ENCODE data around the gene TTC39B.
"Not testable (repeated sequence)": the region's sequence is repeated elsewhere in the genome, so short reads cannot be mapped to it uniquely, and the experiment has no call there.

Gene TTC39B

DNA sequence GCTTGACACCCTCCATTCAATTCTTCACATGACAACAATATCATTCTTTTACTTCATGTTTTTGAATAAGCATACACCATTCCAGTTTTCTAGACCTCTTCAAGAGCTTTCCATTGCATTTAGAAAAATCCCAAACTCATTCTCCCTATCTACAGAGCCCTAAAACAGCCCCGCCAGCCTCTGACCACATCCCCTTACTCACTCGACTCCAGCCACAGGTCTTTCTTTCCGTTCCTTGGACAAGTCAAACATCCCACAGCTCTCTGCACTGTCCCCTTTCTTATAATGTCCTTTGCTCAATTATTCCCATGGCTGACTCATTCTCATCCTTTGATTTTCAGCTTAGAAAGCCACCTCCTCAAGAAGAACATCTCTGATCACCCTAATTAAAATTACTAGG lies 38.2 kb downstream of the TTC39B start:
- DNase-seq = no peak

DNA sequence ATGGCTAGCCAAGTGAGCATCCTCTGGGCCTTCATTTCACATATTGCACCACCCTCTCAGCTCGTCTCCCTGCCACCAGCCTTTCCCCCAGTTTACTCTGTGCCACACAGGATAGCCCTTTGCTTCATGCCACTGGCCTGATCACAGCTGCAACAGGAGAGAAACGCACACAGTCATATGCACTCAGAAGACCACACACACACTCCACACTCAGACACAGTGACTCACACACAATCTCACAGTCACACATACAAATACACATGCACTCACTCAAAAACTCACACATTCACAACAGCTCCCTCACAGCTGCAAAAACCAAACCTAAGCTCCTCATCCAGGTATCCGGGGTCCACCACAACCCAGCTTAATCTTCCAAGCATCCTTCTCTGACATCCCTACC lies 38.7 kb downstream of the TTC39B start:
- DNase-seq = no peak

DNA sequence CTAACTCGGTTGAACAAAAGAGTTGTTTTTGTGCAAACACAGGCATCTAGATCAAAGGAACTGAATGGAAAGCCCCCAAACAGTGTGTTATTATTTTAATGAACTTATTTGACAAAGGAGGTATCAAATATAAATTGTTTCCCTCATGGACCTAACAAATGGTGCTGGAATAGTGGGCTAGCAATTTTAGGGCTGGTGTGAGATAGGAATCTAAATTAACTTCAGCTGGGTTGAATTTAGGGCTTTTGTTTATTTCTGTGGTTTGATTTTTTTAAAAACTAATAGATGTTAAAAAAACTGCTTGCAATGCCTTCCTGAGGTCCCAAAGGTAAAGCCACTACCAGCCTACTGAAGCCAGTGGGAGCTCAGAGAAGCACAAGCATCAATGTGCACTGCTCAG lies 42.1 kb downstream of the TTC39B start:
- no peak for DNase-seq

DNA sequence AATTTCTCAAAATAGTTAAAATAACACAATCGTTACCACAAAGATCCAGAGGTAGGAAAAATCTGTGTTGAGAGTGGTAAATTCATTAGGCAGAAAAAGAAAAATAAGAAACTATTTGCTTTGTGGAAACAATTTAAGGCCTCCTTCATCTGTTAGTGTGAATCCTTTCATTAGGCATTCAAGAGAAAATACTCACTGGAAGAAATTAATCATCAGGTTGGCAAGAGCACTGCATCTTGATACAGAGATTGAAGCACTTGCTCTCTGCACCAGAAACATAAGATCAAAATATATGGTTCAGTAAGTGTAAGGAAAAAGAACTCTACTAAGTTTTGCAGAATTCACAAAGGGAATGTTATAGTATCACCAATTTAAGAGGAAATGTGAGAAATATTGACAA lies 44.4 kb downstream of the TTC39B start:
- DNase-seq = no peak

DNA sequence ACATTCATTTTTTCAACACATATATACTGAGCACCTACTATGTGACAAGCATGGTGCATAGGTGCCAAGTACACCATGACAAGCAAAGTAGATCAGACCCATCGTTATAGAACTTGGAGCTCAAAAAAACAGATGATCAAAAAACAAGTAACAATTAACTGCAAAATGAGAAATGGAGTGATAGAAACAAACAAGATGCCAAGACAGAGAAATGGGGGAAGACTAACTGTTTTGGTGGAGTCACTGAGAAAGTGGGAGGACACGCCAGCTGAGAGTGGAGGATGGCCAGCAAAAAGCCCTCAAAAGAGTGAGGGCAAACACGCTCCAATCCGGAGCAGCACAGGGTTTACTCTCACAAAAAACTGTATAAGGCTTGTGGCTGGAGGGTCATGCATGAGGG lies 50.6 kb downstream of the TTC39B start:
- DNase-seq = no peak

DNA sequence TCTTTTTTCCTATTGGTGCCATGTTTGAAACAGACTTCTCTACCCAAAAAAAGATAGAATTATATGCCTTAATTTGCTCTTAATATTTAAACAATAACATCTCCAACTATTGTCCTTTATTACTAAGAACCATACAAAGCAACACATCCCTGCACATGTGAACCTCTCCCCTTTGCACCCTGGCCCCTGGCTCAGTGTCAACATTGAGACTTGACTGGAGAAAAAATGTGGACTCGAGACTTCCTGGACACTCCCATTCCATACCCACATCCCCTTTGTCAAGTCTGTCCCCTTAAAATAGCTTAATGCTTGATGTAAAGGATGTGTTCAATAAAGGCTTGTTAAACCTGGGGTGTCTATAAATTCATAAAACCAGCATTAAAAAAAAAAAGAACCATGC lies 53.2 kb downstream of the TTC39B start:
- no peak for DNase-seq

DNA sequence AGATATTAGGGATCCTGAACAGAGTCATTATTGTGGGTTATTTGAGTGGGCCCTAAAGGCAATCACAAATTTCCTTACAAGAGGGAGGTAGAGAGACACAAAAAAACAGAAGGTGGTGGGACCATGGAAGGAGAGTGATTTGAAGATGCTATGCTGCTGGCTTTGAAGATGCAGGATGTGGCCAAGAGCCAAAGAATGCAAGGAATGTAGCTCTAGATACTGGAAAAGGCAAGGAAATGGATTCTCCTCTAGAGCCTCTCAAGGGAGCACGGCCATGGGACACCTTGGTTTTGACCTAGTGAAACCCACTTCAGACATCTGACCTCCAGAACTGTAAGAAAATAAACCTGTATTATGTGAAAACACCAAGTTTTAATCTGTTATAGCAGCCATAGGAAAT lies 53.8 kb downstream of the TTC39B start:
- no peak for DNase-seq

DNA sequence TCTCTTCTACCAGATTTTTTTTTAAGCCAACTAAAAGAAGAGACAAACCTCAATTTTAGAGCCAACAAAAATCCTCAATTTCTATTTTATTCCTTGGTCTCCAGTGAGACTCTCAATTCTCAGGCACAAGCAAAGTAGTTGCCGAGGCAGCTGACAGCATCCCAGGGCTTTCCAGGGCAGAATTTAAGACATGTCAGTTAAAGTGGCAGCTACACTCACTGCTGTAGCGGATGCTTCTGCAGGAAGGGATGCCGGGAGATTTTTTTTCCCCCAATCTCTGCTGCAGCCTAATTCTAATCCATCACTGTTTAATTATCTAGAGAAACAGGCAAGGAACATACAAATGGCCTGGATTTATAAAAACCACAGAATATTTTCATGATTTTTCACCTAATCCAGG lies 57.0 kb downstream of the TTC39B start:
- peak in 13 of 58 donors; percentile 1 to 53 (median 16) for DNase-seq

DNA sequence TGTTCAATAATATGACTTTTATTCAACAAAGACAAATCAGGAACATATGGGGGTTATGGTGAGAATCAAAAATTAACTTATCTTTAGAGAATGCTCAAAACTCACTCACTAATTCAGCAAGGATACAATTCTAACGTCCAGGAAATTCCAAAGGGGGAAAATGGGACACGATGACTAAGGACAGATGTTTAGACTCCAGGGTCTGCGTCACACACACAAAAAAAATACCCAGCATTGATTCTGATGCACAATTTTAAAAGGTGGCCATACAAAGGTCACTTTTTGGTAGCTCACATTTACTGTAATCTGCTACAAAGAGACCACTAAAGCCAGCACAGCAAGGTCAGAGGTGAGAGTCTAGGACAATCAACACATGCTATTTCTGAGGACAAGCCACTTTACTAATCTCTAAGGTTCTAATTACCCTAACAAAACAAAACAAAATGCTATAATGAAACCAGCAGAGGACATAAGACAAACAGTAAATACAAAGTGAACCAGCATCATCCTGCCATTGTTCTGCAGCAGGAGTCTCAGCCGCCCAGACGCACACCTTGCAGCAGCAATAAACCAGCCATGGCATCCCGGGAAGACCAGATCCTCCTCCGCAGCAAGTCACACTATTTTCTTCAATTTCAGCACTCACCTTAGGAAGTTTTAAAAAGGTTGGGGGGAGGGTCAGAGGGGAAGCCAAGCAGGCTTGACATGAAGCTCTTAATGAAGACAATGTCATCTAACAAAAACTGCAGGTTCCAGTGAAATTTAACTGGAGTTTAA lies 57.8 kb downstream of the TTC39B start:
- peak in 1 of 58 donors; percentile 8 for DNase-seq

DNA sequence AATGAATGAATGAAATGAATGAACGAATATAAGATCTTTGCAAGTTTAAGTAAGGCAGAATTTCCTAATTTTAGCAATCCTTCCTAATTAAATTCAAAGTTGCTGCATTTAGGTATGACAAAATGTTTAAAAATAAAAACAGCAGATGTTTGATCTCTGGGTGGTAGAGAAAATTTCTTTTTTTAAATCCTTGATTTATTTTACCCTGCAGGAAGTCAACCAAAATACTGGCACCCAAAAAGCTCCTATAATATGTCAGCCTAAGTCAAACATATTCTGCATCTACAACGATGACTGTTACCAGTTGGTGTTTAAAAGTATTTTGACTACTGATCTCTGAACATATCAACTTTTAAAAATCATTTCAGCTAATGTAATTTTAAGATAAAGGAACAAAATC lies 58.4 kb downstream of the TTC39B start:
- no peak for DNase-seq

DNA sequence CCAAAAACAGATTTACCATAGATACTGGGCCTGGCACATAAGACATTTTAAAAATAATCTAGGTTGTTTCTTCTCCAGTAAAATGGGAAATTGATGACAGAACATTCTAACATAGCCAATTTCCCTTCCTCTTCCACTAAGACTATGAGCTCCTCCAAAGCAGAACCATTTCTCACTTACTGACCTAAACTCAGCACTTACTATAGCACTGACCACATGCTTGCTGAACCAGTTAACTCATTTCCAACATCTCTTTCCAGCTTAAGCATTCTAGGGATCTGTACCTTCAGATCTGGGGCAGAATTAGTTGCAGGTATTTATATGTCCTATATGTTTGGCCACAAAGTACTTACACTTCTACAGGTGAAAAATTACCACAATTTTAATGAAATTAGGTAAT lies 58.9 kb downstream of the TTC39B start:
- DNase-seq = no peak

DNA sequence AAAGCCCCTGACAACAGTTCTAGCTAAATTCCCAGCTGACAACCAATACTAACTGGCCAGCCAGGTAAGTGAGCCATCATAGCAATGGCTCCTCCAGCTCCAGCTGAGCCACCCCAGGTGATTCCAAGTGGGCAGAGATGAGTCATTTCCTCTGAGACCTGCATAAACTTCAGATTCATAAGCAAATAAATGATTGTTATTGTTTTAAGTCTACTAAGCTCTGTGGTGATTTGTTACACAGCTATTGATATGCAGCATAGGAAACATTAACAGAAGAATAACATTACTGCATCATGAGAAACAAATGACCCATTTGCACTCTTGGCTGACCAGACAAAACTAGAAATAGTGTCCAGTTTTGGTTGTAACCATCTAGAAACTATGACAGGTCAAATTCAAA lies 60.3 kb downstream of the TTC39B start:
- DNase-seq = no peak

DNA sequence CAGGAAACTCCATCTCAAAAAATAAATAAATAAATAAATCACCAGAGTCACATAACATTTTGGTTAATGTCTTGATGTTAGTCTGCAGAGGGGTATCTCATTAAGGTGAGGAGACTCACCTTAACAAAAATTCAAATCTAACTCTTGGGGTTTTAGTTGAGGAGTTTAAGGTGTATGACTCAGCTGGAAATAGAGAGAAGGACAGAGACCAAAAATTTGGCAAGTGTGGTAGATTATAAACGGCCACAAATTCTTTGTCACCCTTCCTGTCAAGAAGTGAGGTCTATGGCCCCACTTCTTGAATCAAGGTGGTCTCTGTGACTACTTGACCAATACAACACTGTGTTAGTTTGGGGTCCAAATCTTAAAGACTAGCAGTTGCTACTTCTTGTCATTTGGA lies 60.8 kb downstream of the TTC39B start:
- no peak for DNase-seq

DNA sequence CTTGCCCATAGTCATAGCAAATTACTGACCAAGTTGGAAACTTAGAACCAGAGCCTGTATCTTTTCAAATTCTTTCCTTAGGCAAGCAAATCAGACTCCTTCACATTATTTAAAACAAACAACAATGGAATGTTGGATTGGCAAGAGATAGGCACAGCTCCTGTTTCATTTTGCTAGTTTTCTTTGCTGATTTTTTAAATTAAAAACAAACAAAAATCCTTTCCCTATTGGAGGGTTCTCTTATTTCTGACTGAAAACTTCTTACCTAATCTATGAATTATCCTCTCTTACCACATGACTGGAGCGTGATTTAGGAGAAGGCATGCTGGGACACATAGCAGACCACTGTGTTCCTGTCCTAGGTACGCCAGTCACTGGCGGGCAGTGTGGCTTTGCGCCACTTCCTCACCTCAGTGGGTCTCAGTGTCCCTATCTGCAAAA lies 63.0 kb downstream of the TTC39B start:
- no peak for DNase-seq

DNA sequence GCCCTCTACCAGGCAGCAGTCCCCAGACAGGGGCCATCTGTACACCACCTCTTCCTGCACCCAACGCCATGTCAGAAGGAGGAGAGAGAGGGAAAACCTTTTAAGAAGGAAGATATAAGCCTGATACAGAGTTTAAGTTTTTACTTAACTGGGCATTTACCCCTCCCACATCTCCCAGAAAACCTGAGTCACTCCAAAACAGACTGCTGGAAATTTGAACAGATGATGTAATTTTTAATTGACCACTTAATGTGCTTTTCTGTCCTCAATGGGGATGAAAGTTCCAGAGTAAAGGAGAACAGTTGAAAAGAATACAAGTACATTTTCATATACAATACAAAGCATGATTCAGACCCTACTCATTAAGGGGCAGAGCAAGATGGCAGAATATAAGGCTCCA lies 63.9 kb downstream of the TTC39B start:
- no peak for DNase-seq

DNA sequence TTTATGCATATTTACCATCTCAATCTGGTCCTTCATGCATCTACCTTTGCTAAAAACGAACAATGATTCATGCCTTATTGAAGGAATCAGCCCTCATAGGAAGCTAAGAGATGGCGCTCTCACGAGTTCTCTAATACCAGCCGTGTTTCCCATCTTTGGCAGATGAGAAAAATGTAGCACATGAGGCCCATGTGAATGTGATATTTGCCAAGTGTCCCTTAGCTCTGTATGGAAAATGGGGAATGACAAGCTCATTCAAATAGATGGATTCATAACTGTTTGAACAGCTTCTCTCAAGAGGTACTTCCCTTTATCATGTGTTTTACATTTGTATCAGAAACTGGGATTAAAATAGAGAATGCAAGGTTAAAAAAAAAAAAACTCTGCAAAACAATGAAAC lies 66.1 kb downstream of the TTC39B start:
- no peak for DNase-seq

DNA sequence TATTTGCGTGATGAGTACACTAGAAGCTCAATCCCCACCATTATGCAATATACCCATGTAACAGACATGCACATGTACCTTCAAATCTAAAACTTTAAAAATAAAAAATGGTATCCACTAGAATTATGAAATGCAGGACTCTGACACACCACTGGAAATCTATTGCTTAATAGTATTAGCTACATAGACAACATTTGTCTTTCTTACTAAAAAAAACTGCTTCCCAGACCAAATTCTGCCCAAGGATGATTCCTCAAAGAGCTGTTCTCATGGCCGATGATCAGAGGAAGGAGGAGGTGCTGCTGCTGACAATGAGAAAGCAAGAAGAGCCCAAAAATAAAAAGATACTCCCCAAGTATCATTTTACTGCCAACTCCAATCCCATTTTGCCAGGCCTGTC lies 67.2 kb downstream of the TTC39B start:
- no peak for DNase-seq

DNA sequence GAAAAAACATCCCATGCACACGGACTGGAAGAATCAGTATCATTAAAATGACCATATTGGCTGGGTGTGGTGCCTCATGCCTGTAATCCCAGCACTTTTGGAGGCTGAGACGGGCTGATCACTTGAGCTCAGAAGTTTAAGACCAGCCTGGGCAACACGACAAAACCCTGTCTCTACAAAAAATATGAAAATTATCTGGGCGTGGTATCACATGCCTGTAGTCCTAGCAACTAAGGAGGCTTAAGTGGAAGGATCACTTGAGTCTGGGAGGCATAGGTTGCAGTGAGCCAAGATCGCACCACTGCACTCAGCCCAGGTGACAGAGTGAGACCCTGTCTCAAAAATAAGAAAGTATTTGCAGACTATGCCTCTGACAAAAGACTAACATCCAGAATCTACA lies 68.4 kb downstream of the TTC39B start:
- DNase-seq = no peak

DNA sequence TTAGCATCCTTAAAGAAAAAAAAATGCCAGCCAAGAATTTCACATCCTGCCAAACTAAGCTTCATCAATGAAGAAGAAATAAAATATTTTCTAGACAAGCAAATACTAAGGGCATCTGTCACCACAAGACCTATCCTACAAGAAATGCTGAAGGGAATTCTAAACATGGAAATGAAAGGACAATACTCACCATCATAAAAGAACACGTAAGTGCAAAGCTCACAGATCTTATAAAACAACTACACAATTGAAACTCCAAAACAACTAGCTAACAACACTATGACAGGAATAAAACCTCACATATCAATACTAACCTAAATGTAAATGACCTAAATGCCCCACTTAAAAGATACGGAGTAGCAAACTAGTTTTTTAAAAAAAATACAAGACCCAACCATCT lies 71.4 kb downstream of the TTC39B start:
- no peak for DNase-seq

DNA sequence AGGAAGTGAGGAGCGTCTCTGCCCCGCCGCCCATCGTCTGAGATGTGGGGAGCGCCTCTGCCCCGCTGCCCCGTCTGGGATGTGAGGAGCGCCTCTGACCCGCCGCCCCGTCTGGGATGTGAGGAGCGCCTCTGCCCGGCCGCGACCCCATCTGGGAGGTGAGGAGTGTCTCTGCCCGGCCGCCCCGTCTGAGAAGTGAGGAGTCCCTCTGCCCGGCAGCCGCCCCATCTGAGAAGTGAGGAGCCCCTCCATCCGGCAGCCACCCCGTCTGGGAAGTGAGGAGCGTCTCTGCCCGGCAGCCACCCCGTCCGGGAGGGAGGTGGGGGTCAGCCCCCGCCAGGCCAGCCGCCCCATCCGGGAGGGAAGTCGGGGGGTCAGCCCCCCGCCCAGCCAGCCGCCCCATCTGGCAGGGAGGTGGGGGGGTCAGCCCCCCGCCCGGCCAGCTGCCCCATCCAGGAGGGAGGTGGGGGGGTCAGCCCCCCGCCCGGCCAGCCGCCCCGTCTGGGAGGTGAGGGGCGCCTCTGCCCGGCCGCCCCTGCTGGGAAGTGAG lies 73.0 kb downstream of the TTC39B start:
- DNase-seq = not testable (repeated sequence)

DNA sequence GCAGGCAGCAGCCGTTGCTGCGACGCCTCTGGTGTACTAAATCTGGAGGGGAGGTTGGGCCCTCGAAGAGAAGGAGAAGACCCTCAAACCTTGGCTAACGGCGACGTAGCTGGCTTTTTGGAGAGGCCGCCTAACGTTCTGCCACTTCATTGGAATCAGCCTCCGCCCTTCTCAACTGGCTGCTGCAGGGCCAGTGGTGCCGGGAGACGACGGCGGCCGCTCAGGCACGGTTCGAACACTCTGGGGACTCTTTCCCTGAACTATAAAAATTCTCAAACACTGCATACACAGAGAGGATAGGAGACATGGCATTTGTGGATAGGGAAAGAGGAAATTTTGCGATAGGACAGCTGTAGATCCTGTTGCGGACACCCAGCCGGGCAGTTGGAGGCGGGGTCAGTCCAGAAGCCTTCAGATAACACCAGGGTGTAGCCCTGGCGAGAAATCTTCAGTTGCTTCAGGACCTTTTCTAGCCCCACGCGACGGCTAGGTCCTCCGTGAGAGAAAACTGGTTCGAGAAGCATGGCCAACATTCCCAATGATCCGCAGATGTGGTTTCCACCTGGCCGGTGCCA lies 74.2 kb downstream of the TTC39B start:
- not testable (repeated sequence) for DNase-seq

DNA sequence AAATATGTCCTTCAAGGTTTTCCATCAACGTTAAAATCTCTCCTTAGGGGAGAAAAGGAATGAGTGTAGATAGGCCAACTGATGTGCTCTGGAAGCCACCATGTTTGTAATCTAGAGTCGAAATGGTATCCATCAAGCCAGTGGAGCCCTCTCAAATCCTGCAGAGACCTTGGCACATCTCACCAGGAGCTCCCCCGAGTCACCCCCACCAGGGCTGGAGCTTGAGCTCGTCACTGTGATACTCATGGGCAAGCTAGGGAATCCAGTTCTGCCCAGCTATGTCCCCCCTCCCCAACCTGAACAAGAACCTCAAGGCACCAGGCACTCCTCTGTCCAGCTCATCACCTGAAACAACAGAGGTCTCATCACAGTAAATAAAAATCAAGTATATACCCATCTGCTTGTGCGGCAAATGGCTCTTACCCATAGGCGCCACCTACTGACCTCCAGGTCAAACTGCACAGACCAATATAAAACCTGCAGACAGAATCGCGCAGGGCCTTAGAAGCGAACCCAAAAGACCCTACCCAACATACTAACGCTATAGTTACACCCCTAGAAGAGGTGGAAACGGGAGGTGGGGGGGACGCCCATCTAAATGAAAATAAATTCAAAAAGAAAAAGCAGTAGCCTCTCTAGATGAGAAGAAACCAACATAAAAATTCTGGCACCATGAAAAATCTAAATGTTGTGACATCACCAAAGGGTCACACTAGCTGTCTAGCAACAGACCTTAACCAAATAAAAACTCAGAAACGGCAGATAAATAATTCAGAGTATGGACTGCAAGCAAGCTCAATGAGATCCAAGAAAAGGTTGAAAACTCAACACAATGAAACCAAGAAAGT lies 75.0 kb downstream of the TTC39B start:
- DNase-seq = no peak
